Measurements from ENCODE around the gene AFF1.

Gene AFF1

GRCh38 chr4:87086143-87086805 is 151.5 kb downstream of the AFF1 start:
- DNase-seq (ENCODE audit: low read depth): no peak

- no peak for DNase-seq (ENCODE audit: low read depth)
These were observed 152.2 kb downstream of the AFF1 start for GRCh38 chr4:87087015-87087414.

GRCh38 chr4:87087420-87087819 is 152.6 kb downstream of the AFF1 start:
- no peak for DNase-seq (ENCODE audit: low read depth)

GRCh38 chr4:87088186-87088585 is 153.4 kb downstream of the AFF1 start:
- DNase-seq (ENCODE audit: low read depth): no peak

GRCh38 chr4:87089368-87089767 is 154.6 kb downstream of the AFF1 start:
- no peak for DNase-seq (ENCODE audit: low read depth)

- no peak for DNase-seq (ENCODE audit: low read depth)
These were observed 155.5 kb downstream of the AFF1 start for GRCh38 chr4:87090305-87090704.

- DNase-seq (ENCODE audit: low read depth): no peak
These were observed 157.8 kb downstream of the AFF1 start for GRCh38 chr4:87092389-87093141.

GRCh38 chr4:87093443-87094123 is 158.8 kb downstream of the AFF1 start:
- DNase-seq (ENCODE audit: low read depth): no peak

- no peak for DNase-seq (ENCODE audit: low read depth)
These were observed 162.3 kb downstream of the AFF1 start for GRCh38 chr4:87097075-87097474.

- DNase-seq (ENCODE audit: low read depth): no peak
These were observed 165.4 kb downstream of the AFF1 start for GRCh38 chr4:87100168-87100567.

- no peak for DNase-seq (ENCODE audit: low read depth)
These were observed 166.9 kb downstream of the AFF1 start for GRCh38 chr4:87101543-87102199.

GRCh38 chr4:87103086-87103485 is 168.3 kb downstream of the AFF1 start:
- no peak for DNase-seq (ENCODE audit: low read depth)

- DNase-seq (ENCODE audit: low read depth): no peak
These were observed 168.9 kb downstream of the AFF1 start for GRCh38 chr4:87103691-87104187.

GRCh38 chr4:87105101-87105845 is 170.5 kb downstream of the AFF1 start:
- DNase-seq (ENCODE audit: low read depth): no peak

- DNase-seq (ENCODE audit: low read depth): no peak
These were observed 173.3 kb downstream of the AFF1 start for GRCh38 chr4:87108142-87108546.

- no peak for DNase-seq (ENCODE audit: low read depth)
These were observed 174.3 kb downstream of the AFF1 start for GRCh38 chr4:87109121-87109520.

GRCh38 chr4:87109945-87110344 is 175.1 kb downstream of the AFF1 start:
- DNase-seq (ENCODE audit: low read depth): no peak

GRCh38 chr4:87112063-87112462 is 177.3 kb downstream of the AFF1 start:
- DNase-seq (ENCODE audit: low read depth): no peak

GRCh38 chr4:87114245-87115062 is 179.6 kb downstream of the AFF1 start:
- DNase-seq (ENCODE audit: low read depth): no peak

GRCh38 chr4:87116231-87116630 is 181.4 kb downstream of the AFF1 start:
- DNase-seq (ENCODE audit: low read depth): no peak
